Pancreas (tissue), 10 donors: ENCODE results near the gene CCHCR1. TPM values are rescaled to one million over a fixed set of nuclear protein-coding genes. Genes with fewer than 3 reads are reported as not detected.
"Not testable (repeated sequence)": the region's sequence is repeated elsewhere in the genome, so short reads cannot be mapped to it uniquely, and the experiment has no call there.

Experiments
- ATAC-seq, 4 donors: fragments of 200-7000 bp; cut with Tn5 transposase; one replicate each; pipeline versions ENCODE4 v1.8.0 to v1.9.1; 2020; ENCODE audit warnings: mild to moderate bottlenecking in 4 of 4, moderate library complexity in 4 of 4
- DNase-seq, 6 donors: peaks; one replicate each; pipeline ENCODE4 v3.0.0-alpha.2; 2020
- FAIRE-seq: peaks from 2 replicates; lab custom pipeline; 2012; peaks lifted over from hg19 to GRCh38; lab: Jason Lieb, UNC
- H3K27ac ChIP-seq, 4 donors: fragments of 200-600 bp; sonication (generic); 1 replicate in 3 of 4; 2 replicates in 1 of 4; pipeline versions ENCODE4 v1.5.0 to v1.8.0; 2020
- H3K27me3 ChIP-seq, 4 donors: fragments of 200-600 bp; one replicate each; pipeline ENCODE4 v1.8.0; 2021
- H3K36me3 ChIP-seq, 3 donors: fragments of 200-600 bp; sonication (generic) in 1 of 3; one replicate each; pipeline versions ENCODE4 v1.5.0 to v1.8.0; 2020 to 2021
- H3K4me1 ChIP-seq, 3 donors: fragments of 200-600 bp; one replicate each; pipeline ENCODE4 v1.8.0; 2021
- H3K4me3 ChIP-seq, 4 donors: fragments of 200-600 bp; sonication (generic) in 2 of 4; one replicate each; pipeline versions ENCODE4 v1.5.0 to v1.8.0; 2020 to 2021
- H3K9me3 ChIP-seq, 4 donors: fragments of 200-600 bp; one replicate each; pipeline ENCODE4 v1.8.0; 2021
- CTCF ChIP-seq, 4 donors: fragments of 200-600 bp; sonication (generic) in 3 of 4; IDR thresholded peaks; one replicate each; pipeline versions ENCODE4 v1.5.0 to v1.8.0; 2021; ENCODE audit warnings: antibody characterized with exemption in 4 of 4
- WGBS, 2 donors: extraction: QIAGEN DNeasy Blood & Tissue Kit; methylation state at CpG; one replicate each; pipeline ENCODE4 v1.1.7; 2013; 5-methylcytosine and 5-hydroxymethylcytosine counted together
- intact Hi-C, 3 donors: fragments of 100-400 bp; cut with DNase I; formaldehyde crosslinking; loops; one replicate each; pipeline versions ENCODE4 v1.11.1 to v1.14.2; 2022
- polyA plus RNA-seq, 2 donors: library from polyadenylated mRNA; stranded (reverse); fragments of 200-250 nt; gene quantifications; one replicate each; pipeline ENCODE4 v1.2.3, GENCODE V29; 2013
- total RNA-seq, 6 donors: library from RNA; stranded (reverse); fragmentation: NEBNext Ultra II Directional in 4 of 6; extraction: Animal tissue kit (Norgen Biotek cat#: 25700) in 4 of 6; gene quantifications; one replicate each; pipeline versions ENCODE4 v1.2.1 to v1.2.4, GENCODE V29; 2021 to 2023
- donor health status: healthy with polysubstance abuse.
- donor health status: DM: no; HTN: no; CAD: no; lungs with moderate emphysema.
- donor health status: DM: no; HTN: no; CAD: no.
- donor health status: control.
- donor health status: control.
- donor health status: Bipolar disorder and iron deficiency.
- donor health status: DM: yes; HTN: yes; CAD: no.
- donor health status: DM: no; HTN: no; CAD: no.
- donor health status: DM: no; HTN: no; CAD: no.
- donor health status: DM: yes; HTN: yes; CAD: no.

CCHCR1 gene
- total and polyA plus RNA-seq, 8 donors = 6.7 to 27.0 (median 15.6) TPM

GRCh38 chr6:31202259-31203166 is 44.9 kb upstream of the CCHCR1 start:
- intact Hi-C loops = no loop called here
- ATAC-seq = peak in 1 of 4 donors; percentile 8
- DNase-seq = no peak
- Histone ChIP-seq H3K36me3 (no peaks in the 10 kb centered on the region), H3K4me3 (no peak overlapping the region), H3K4me1 (peaks cover 0 to 19% (median 14%) of the 10 kb centered on the region in 3 donors), H3K9me3 (no peaks in the 10 kb centered on the region), H3K27me3 (no peaks in the 10 kb centered on the region), H3K27ac (peak overlapping the region; percentile 56 to 97 (median 87))
- 57 to 59% methylated on average over 11 of the region's 11 CpGs for WGBS, 2 donors
- no peak for TF ChIP-seq CTCF (IDR thresholded peaks at IDR 0.05)
- no peak for FAIRE-seq

GRCh38 chr6:31199105-31199452 is 41.5 kb upstream of the CCHCR1 start:
- intact Hi-C loops = loop anchor here in 2 of 3 donors (5.0 to 10.0 kb wide), 2 partner anchors 166 to 168 kb away; no protein-coding TSS in a partner anchor

GRCh38 chr6:31197559-31198305 is 40.1 kb upstream of the CCHCR1 start:
- Histone ChIP-seq H3K4me1 (peaks cover 0 to 15% (median 6%) of the 10 kb centered on the region in 3 donors), H3K36me3 (no peaks in the 10 kb centered on the region), H3K4me3 (peak overlapping the region; percentile 23 to 59 (median 45)), H3K27ac (peak overlapping the region; percentile 76 to 98 (median 97)), H3K9me3 (no peaks in the 10 kb centered on the region), H3K27me3 (no peaks in the 10 kb centered on the region)
- ATAC-seq (peak; percentile 87 to 93 (median 88)), DNase-seq (peak; percentile 89 to 95 (median 92)), FAIRE-seq (no peak)
- no peak for TF ChIP-seq CTCF (IDR thresholded peaks at IDR 0.05)
- intact Hi-C loops = loop anchor here in 2 of 3 donors (5.0 to 10.0 kb wide), 2 partner anchors 167 to 170 kb away; no protein-coding TSS in a partner anchor
- 0% methylated on average over 45 of the region's 45 CpGs for WGBS, 2 donors

More at GRCh38 chr6:31199105-31199452, 41.5 kb upstream of the CCHCR1 start:
- FAIRE-seq, H3K27me3 ChIP-seq, H3K9me3 ChIP-seq, ATAC-seq, DNase-seq, H3K36me3 ChIP-seq: not testable (repeated sequence)
- WGBS, 2 donors = 88 to 93% methylated on average over 4 of the region's 4 CpGs
- Histone ChIP-seq H3K27ac (peak overlapping the region in 2 of 4 donors; percentile 97 to 98), H3K4me3 (peak overlapping the region in 1 of 4 donors; percentile 50), H3K4me1 (peaks cover 0 to 24% (median 14%) of the 10 kb centered on the region in 3 donors)

GRCh38 chr6:31196251-31197022 is 38.8 kb upstream of the CCHCR1 start:
- H3K36me3 ChIP-seq, ATAC-seq, H3K9me3 ChIP-seq, H3K27me3 ChIP-seq, DNase-seq, H3K4me1 ChIP-seq, FAIRE-seq: not testable (repeated sequence)
- Histone ChIP-seq H3K4me3 (peak overlapping the region in 2 of 4 donors; percentile 50 to 59), H3K27ac (peak overlapping the region in 3 of 4 donors; percentile 76 to 98 (median 97))
- 68 to 77% methylated on average over 25 of the region's 25 CpGs for WGBS, 2 donors
- intact Hi-C loops = loop anchor here in 2 of 3 donors (5.0 to 10.0 kb wide), 2 partner anchors 168 to 171 kb away; no protein-coding TSS in a partner anchor

- not testable (repeated sequence) for ATAC-seq, H3K9me3 ChIP-seq, H3K27me3 ChIP-seq, H3K4me3 ChIP-seq, H3K27ac ChIP-seq, H3K4me1 ChIP-seq, H3K36me3 ChIP-seq, FAIRE-seq
- peak in 1 of 6 donors; percentile 67 for DNase-seq
- intact Hi-C loops = loop anchor here in 2 of 3 donors (5.0 to 10.0 kb wide), 2 partner anchors 169 to 172 kb away; no protein-coding TSS in a partner anchor
- 93 to 98% methylated on average over 32 to 41 of the region's 41 CpGs for WGBS, 2 donors
Measured at GRCh38 chr6:31195308-31195979, 37.8 kb upstream of the CCHCR1 start.
